GM19372 (cell line): Measurements from ENCODE around the gene ZFHX3.
"Not testable (repeated sequence)": the region's sequence is repeated elsewhere in the genome, so short reads cannot be mapped to it uniquely, and the experiment has no call there.

Experiments used
- ATAC-seq: cut with Tn5 transposase; IDR thresholded peaks from one replicate; pipeline ENCODE4 v1.9.1; 2021; ENCODE audit warnings: mild to moderate bottlenecking, low read depth, moderate library complexity; ENCODE audit not compliant: unreplicated experiment

The ZFHX3 gene

DNA sequence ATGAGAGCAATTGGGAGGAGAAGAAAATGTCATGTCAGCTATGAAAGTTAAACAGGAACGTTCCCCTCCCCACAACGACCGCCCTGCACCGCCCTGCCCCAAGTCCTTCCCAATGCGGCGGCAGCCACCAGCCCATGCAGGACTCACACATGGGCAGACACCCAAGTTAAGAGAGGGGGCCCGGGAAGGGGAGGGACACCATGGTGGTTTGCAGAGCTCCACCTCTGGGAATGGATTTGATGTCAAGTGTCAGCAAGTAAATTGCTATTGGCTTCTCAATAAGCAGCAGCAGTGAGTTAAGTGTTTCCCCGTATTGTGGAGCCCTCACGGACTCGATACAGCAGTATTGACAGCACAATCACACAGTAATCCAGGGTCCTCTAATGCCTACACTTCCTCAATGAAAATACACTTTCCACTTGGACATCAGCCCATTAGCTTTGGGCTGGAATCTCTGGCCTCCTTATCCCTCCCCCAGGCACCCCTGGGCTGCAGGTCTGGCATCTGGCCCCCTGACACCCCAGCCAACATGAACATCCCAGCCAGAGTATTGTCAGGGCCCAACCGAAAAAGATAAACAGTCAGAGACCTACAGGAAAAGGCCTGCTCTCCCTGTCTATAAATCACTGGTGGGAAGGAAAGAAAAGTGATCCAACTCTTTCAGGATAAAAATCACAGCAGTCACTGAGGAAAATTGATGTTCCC lies 22.6 kb downstream of the ZFHX3 start:
- no peak for ATAC-seq

DNA sequence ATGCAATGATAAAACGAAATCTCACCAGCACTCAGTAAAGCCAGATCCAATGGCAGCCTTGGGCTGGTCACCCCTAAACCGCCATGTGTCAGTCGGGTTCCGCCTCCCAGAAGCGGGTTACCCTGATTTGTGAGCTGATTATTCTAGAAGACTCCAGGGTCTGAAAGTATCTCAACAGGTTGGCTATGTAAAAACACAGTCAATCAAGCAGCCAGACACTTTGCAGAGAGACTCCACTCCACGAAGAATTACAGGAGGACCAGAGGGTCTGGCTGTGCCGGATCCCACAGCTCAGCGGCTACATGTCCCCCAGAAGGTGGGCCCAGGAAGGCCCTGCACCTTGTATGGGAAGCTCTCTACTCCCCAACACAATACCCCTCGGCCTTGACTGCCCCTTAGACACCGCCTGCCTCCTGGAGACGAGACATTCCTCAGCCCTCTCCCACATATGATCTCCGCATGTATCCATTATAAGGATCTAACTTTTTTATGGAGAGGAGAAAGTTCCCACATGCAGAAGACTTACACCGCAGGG lies 23.3 kb downstream of the ZFHX3 start:
- ATAC-seq: no peak

DNA sequence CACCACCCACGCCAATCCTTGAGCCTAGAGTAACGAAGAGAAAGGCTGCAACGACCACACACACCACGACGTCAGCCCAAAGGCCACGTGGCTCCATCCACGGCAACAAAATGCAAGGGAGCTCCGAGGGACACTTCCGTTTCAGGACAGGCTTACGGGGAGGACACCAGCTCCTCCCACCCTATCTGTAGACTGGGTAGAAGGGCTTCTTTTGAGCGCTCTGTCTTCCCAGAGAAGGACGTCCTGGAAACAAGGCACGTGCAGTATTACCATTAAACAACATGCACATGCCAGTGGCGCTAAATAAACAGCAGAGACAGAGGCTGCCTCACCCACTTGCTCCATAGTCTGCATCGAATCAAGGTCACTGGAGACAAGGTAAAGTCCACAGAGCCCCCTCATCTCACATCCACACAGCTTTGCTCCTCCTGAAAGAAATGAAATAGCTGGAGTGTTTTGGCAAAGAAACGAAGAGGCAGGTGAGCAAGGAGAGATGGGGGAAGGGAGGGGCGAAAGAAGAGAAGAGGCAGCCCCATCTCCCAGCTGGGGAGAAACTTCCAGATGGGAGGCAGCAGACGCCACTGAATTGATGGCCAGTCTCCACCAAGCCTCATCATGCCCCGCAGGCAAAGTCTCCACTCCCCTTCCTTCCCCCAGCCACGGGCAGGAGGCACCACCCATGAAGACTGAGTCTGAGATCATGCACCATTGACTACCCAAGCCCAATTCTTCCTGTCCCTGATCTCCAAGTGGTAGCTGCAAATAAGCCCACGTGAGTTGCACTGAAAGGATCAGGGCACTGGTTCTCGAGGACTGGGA lies 24.0 kb downstream of the ZFHX3 start:
- no peak for ATAC-seq

DNA sequence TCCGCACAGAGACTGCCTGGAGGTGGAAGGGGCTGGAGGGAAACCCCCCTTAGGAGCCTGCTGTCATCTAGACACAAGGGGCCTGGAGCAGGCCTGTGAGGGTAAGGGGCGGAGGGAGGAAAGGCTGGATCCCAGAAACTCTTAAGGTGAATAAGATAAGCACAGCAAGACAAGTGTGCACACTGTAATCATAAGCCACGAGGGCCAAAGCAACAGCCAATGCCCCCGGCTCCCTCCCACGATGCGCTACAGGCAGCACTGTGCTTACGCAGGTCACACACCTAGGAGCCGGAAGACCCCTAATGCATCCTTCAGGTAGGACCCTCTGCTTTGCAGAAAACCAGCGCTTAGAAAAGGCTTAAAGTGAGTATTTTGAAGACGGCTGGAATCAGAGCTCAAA lies 24.6 kb downstream of the ZFHX3 start:
- no peak for ATAC-seq

DNA sequence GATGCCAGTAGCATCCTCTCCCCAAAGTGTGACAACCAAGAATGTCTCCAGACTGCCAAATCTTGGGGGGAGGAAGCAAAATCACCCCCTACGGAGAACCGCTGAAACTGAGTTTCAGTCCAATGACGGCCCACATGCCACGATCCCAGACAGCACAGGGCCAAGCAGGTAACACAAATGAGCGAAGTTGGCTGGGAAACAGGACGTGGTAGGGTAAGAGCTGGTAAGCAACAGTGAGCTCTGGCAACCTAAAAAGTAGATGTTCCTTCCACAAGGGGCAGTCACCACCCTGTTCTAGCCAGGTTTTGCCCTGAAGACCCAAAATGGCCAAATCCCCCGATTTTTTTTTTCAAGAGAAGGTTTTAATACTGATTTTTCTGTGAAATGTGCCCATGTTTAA lies 25.4 kb downstream of the ZFHX3 start:
- no peak for ATAC-seq

DNA sequence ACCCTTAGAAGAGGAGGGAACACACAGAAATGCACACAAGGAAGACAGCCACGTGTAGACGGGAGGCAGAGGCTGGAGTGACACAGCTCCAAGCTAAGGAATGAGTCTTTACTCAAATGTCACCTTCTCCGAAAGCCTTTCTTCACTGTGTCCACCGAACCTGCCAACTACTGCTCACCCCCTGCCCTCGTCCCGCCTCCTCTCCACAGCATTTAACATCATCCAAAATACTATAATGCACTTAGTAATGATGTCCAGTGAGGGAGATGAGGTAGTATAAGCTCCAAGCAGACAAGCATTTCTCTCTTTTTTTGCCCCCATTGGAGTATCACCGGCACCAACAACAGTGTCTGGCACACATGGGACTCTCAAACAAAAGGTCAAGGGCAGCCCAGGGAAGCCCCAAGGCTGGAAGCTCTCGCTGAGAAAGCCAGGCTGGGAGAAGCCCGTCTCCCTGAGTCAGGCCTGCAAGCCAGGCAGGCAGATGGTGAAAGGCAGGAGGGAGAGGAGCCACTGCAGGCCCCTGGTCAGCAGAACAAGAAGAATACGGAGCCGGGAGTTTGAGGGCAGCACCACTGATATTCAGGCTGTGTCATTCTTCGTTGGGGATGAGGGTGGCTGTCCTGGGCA lies 25.9 kb downstream of the ZFHX3 start:
- ATAC-seq: no peak

DNA sequence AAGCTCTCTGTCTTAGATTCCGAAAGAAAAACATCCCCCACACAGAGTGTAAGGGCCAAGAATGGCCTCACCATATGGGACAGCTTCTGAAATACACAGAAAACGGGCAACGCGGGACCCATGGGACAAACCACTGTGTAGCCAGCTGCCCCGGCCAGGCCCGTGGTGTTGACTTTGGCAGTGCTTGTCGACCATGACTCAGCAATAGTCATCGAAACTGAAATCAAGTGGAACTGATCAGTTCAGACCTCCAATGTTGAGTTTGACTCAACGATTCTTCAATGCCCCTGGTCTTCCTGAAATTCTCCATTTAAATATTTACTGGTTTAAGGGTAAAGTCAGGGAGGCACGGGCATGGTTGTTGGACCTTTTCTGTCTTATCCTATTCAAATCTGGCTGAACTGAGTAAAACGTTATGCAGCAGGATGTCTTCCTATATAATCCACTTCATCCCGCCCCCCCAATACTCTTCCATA lies 27.5 kb downstream of the ZFHX3 start:
- no peak for ATAC-seq

DNA sequence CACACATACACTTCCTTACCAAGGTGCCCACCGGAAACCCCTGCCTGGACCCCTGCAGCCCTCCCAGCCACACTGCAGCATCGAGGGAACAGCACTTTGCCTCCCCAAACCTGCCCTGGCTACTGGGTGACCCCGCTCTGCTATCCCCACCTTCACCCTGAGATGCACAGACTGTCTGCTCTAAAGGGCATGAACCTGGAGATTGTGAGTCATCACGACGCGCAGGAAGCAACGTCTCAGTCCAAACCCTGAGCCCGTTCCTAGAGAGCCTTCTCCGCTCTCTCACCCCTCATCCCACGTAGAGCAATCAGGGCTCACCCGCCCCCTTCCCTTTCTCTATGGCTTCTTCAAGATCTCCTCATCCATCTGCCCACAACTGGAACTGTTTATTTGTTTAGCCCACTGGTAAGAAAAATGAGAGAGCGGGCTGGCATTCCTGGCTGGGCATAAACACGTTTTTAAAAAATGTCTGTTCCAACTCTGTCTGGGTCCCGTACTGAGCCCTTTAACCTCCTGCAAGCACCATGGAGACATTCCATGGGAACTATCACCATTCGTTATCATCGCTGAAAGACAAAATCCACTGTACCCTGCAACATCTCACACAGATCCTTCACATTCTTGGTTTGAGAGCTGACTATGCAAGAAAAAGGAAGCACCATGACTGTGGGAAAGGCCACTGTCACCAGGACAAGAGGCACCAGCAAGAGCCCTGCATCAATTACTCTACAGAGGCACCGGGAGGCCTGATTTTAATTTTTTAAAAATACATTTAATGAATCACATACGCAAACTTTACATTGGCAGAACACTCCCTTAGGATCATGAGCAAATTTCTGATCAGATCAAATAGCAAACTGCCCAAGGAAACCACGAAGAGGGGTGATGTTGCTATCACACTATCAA lies 28.2 kb downstream of the ZFHX3 start:
- ATAC-seq: no peak

DNA sequence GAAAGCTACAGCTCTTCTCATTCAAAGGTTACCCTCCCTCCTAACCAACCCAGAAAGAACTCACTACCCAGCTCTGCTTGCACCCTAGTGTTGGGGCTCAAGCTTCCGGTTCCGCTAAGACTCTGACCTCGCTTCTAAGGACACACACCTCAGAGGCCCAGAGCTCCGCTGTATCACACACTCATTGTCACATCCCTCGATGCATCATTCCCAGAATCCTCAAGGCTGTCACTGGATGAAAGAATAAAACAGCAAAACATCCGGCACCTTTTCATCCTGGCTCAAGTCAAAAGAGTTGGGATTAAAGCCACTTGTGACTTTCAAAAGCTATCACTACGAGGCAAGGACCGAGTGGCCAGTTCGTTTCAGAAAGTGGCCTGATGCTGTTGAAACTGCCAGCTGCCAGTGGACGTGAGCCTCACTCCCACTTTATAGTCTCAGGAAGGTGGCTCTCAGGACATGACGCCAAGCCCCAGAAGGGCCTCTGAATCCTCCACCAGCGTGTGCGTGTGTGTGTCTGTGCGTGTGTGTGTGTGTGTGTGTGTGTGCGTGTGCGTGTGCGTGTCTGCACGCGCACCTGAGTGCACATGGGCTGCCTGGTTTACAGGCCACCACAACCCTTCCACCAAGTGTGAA lies 29.0 kb downstream of the ZFHX3 start:
- no peak for ATAC-seq

DNA sequence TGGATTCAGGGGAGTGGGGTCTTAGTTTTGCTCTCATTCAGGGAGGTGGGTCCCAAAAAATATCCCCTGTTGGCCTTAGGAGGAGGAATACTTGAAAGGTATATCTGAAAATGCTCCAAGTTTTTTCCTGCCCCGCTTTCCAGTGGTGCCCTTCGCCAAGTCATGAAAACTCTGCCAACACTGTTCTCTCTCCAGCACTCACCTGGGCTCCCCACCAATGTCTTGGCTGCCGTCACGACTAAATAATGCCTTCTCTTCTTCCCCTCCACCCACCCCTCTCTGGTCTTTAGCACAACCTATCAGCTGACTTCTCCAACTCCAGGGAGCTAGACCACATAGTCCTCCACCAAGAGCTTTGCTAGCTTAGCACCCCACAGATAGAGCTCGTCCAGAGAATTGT lies 30.6 kb downstream of the ZFHX3 start:
- ATAC-seq: no peak

DNA sequence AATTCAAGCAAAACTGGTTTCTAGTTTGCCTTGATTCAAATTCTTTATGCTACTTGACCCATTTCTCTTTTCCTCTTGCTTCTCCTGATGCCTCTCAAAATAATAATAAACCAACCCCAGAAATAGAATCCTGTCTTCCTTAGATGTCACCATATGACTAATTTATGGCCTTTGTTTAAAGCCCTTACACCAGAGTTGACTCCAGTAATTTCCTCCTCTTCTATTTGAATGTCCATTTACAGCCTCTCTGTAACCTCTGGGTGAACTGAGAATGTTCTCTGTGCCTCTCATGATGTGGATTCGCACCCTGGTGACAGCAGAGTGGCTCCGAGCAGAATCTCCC lies 31.5 kb downstream of the ZFHX3 start:
- peak; percentile 26 for ATAC-seq

DNA sequence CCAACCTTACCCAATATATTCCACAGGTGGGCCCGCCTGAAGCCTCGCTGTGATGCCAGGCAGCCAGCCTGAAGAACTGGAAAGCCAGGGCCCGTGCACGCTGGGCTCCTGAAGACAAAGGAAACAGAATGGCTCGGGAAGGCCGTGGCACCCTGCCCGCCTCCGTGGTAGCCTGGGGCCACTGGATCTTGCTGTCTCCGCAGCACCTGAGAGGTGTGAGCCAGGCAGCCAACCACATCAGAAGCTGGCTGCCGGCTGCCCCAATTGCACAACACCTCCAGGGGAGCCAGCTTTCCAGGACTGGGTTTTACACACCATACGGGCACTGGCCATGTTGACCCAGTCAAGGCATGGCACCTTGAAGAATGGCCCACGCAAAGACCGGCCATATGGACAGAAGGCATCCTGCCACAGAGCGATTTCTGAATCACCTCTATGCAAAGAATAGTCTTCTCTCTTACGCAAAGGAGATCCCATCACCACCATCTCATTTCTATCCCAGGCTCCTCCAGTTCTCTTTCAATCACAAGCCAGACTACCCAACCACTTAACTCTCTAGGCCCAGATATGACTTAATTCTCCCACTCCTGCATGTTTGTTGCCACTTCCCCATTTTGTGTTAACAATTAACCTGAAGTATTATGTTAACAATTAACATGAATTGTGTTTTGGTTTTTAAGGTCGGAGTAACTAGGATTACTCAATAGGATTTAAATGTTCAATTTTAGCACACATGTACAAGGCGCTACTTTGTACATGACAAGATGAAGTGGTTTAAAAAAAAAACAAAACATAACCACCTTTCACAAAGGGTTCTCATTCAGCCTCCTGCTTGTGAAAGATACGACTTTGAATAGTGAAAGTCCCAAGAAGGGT lies 32.1 kb downstream of the ZFHX3 start:
- peak; percentile 79 for ATAC-seq

DNA sequence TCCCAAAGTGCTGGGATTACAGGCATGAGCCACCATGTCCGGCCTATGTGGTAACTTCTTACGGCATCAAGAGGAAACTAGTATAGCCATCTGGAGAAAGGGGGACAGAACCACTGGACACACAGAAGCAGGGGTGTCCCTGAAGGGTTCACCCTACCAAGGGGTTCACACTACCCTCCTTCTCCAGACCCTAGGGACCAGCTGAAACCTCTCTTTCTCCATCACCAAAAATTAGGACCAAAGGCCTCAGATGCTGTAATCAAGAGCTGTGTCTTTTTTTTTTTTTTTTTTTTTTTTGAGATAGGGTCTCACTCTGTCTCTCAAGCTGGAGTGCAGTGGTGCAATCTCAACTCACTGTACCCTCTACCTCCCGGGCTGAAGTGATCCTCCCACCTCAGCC lies 33.2 kb downstream of the ZFHX3 start:
- ATAC-seq: no peak

DNA sequence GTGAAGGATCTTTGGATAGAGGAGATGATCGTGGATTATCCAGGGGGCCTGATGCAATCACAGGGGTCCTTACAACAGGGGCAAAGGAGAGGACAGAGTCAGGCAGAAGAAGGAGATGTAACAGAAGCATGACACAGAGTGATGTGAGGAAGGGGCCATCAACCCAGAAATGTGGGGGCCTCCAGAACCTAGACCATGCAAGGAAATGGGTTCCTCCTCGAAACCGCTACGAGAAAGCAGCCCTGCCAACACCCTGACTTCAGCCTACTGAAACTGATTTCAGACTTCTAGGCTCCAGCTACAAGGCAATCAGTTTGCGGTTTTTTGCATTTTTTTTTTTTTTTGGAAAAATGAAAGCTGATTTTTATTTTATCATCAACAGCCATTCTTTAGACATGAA lies 34.0 kb downstream of the ZFHX3 start:
- no peak for ATAC-seq

DNA sequence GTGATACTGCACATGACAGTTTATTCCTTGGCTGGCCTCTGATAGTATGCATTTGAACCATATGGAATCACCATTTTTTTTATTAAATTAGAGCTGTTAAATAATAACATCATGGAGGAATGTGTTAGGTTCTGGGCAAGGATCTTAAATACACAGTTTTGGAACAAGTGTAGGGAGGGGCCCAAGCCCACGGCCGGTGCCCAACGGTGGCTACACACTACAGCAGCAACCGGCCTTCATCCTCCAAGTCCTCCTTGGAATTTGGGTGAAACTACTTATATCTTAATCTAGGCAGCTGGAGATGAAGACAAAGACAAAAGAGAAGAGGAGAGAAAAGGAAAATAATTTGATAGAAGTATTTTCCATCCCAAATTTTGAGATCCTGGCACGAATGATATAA lies 35.6 kb downstream of the ZFHX3 start:
- no peak for ATAC-seq

DNA sequence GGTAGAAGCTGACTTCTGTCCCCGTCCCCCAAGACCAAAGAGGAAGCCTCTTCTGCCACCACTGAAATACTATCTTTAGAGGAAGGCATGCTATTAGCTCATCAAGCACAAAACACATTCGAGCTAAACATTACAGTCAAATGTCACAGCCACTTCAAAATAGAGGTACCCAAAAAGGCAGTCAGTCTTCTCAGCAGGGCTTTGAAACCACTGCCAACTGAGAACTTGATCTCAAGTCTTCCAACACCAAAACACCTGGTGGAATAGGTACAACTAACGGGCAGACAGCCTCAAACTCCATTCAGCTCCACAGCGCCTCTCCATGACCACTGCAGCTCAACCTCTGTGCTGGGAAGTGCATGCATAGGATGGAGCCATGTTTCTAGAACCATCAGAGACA lies 36.0 kb downstream of the ZFHX3 start:
- ATAC-seq: no peak

DNA sequence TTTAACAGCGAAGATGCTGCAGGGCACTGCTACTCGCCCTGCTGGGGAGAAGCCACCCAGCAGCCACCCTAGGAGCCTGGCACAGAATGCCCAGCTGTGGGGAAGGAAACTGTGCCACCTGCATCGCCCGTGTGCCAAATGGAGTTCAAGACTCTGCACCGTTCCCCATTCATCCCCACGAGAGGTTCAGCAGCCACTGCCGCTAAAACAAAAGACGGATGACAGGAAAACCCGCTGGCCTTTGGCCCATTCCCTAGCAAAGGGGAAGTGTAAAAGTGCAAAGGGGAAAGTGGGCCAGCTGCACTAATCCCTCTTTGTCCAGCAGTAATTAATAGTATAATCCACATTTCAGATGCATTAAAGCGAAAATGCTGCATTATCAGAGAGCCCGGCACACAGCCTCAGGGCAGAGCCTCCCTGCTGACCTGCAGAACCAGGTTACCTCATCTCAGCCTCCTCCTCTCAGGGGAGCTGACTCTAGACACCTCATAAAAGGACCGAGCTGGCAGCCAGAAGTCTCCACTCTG lies 37.7 kb downstream of the ZFHX3 start:
- ATAC-seq: no peak

DNA sequence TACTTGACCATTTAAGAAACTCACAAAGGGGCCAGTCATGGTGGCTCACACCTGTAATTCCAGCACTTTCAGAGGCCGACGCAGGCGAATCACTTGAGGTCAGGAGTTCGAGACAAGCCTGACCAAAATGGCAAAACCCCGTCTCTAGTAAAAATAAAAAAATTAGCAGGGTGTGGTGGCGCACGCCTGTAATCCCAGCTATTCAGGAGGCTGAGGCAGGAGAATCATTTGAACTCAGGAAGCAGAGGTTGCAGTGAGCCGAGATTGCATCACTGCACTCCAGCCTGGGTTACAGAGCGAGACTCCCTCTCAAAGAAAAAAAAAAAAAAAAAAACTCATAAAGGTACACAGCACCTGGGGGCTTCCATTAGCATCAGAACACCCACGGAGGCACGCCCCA lies 38.2 kb downstream of the ZFHX3 start:
- ATAC-seq: not testable (repeated sequence)

DNA sequence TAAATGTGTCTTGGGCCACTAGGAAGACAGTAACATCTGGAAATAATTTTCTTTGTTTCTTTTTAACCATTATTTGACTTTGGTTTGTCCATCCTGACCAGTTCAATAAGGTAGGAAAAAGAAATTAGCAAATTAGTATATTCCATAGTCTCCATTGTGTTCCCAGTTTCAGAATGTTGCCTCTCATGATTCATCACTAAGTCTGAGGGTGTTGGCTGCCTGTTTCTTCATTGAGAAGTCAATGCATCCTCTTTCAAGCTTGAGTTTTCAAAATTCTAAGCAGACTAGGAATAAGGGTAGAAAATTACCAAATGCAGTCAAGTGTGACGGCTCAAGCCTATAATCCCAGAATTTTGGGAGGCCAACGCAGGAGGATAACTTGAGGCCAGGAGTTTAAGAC lies 41.9 kb downstream of the ZFHX3 start:
- no peak for ATAC-seq
